Fibroblast of villous mesenchyme (primary cell): ENCODE measurements around the gene TTC31. TPM values are rescaled to one million over a fixed set of nuclear protein-coding genes. Genes with fewer than 3 reads are reported as not detected.

Experiments
- DNase-seq: peaks from one replicate; pipeline ENCODE4 v3.0.0-alpha.2; 2010; ENCODE audit warnings: low read depth
- H3K4me3 ChIP-seq: 2 replicates; pipeline ENCODE4 v1.5.1; 2011; ENCODE audit warnings: low read depth, mild to moderate bottlenecking, low read length
- CTCF ChIP-seq: IDR thresholded peaks from 2 replicates; pipeline ENCODE4 v1.5.1; 2012; ENCODE audit warnings: low read depth, mild to moderate bottlenecking, low read length; ENCODE audit not compliant: insufficient read depth
- total RNA-seq: library from RNA; depleted of rRNA; stranded (reverse); fragments of >200 nt; gene quantifications from 2 replicates; pipeline ENCODE4 v1.2.3, GENCODE V29; 2012

Gene TTC31
- total RNA-seq, 1 donor = 8.6 TPM

GRCh38 chr2:74471332-74472065, 11.4 kb upstream of the TTC31 start:
- TF ChIP-seq CTCF = no peak

GRCh38 chr2:74472086-74472944, 10.6 kb upstream of the TTC31 start, which contains the start of gene MRPL53:
Gene MRPL53, minus strand, starts transcription at chr2:74472680. Its CDS starts 20 bp downstream, at chr2:74472660.
- H3K4me3 ChIP-seq = peak within 1 kb of the TSS; percentile 68
- peak; percentile 94 for DNase-seq
- no peak for TF ChIP-seq CTCF

More at GRCh38 chr2:74471332-74472065, 11.4 kb upstream of the TTC31 start:
- DNase-seq = no peak
- H3K4me3 ChIP-seq = peak overlapping the region; percentile 68

- H3K4me3 ChIP-seq = peak overlapping the region; percentile 68
- TF ChIP-seq CTCF = no peak
- DNase-seq = no peak
Observed at GRCh38 chr2:74472945-74473258, 10.0 kb upstream of the TTC31 start.

DNA sequence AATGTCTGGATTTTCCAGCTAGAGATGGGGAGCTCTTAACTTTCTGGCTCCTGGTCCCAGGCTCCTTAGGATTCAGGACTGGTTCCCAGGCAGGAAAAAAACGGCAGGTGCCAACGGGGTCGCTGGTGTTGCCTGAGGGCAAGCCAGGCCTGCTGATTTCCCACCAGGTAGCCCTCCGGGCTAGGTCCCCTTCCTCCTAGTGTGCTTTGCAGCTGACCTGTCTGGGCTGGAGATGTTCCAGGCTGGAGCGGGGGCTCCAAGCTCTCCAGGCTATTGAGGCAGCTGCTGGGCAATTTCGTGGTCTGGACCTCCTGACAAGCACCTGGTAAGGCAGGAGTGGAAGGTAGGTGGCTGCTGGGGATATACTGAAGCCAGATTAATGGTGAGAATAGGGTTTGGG, 8.4 kb upstream of the TTC31 start:
- no peak for TF ChIP-seq CTCF
- no peak for DNase-seq
- no peak overlapping the region for H3K4me3 ChIP-seq

GRCh38 chr2:74474899-74475298, 8.0 kb upstream of the TTC31 start:
- H3K4me3 ChIP-seq = no peak overlapping the region
- TF ChIP-seq CTCF = peak; percentile 32
- DNase-seq = no peak

- no peak for DNase-seq
- TF ChIP-seq CTCF = no peak
- H3K4me3 ChIP-seq = peak overlapping the region; percentile 99
Observed at GRCh38 chr2:74481431-74481830, 1.4 kb upstream of the TTC31 start.
